GM08714 (cell line): Measurements from ENCODE around the gene MRPS14.

ENCODE experiments used
- H3K4me3 ChIP-seq: fragments of 200-500 bp; sonication (Bioruptor generic); 2 replicates; pipeline ENCODE4 v1.5.1; 2014; ENCODE audit warnings: mild to moderate bottlenecking, low read length, inconsistent platforms
- ZNF274 ChIP-seq: IDR thresholded peaks from 2 replicates; pipeline ENCODE4 v1.6.1; 2012; ENCODE audit warnings: mild to moderate bottlenecking, low read depth, low read length

The MRPS14 gene

GRCh38 chr1:174984952-174985351 is 38.3 kb downstream of the MRPS14 start:
- H3K4me3 ChIP-seq, result no peak overlapping the region
- TF ChIP-seq ZNF274, result no peak

- H3K4me3 ChIP-seq, result no peak overlapping the region
- no peak for TF ChIP-seq ZNF274
Measured at GRCh38 chr1:174982971-174983689, 40.1 kb downstream of the MRPS14 start.

- no peak for TF ChIP-seq ZNF274
Measured at GRCh38 chr1:174976436-174977108, 46.7 kb downstream of the MRPS14 start.

GRCh38 chr1:174975764-174976163 is 47.5 kb downstream of the MRPS14 start:
- H3K4me3 ChIP-seq, result no peak overlapping the region
- TF ChIP-seq ZNF274, result no peak

More at GRCh38 chr1:174976436-174977108, 46.7 kb downstream of the MRPS14 start:
- no peak overlapping the region for H3K4me3 ChIP-seq

GRCh38 chr1:174974711-174975119 is 48.5 kb downstream of the MRPS14 start:
- TF ChIP-seq ZNF274, result no peak
- no peak overlapping the region for H3K4me3 ChIP-seq

GRCh38 chr1:174971902-174972301 is 51.3 kb downstream of the MRPS14 start:
- no peak for TF ChIP-seq ZNF274
- no peak overlapping the region for H3K4me3 ChIP-seq

GRCh38 chr1:174971466-174971865 is 51.8 kb downstream of the MRPS14 start:
- no peak for TF ChIP-seq ZNF274
- peak overlapping the region; percentile 36; the same call in 1 of the 2 replicates for H3K4me3 ChIP-seq

- no peak for TF ChIP-seq ZNF274
- no peak overlapping the region for H3K4me3 ChIP-seq
Measured at GRCh38 chr1:174969977-174970376, 53.2 kb downstream of the MRPS14 start.

GRCh38 chr1:174968750-174969244 is 54.4 kb downstream of the MRPS14 start:
- TF ChIP-seq ZNF274, result no peak
- no peak overlapping the region for H3K4me3 ChIP-seq

- no peak overlapping the region for H3K4me3 ChIP-seq
- no peak for TF ChIP-seq ZNF274
Measured at GRCh38 chr1:174967845-174968705, 55.1 kb downstream of the MRPS14 start.

GRCh38 chr1:174966008-174966572 is 57.1 kb downstream of the MRPS14 start:
- no peak for TF ChIP-seq ZNF274
- no peak overlapping the region for H3K4me3 ChIP-seq

GRCh38 chr1:174965362-174966007 is 57.7 kb downstream of the MRPS14 start:
- no peak overlapping the region for H3K4me3 ChIP-seq
- no peak for TF ChIP-seq ZNF274

GRCh38 chr1:174964972-174965361 is 58.3 kb downstream of the MRPS14 start:
- H3K4me3 ChIP-seq, result no peak overlapping the region
- no peak for TF ChIP-seq ZNF274

GRCh38 chr1:174964261-174964971 is 58.8 kb downstream of the MRPS14 start:
- H3K4me3 ChIP-seq, result no peak overlapping the region

More at GRCh38 chr1:174964261-174964971, 58.8 kb downstream of the MRPS14 start:
- no peak for TF ChIP-seq ZNF274
